ENCODE measurements around the gene ADAM22.

DNA sequence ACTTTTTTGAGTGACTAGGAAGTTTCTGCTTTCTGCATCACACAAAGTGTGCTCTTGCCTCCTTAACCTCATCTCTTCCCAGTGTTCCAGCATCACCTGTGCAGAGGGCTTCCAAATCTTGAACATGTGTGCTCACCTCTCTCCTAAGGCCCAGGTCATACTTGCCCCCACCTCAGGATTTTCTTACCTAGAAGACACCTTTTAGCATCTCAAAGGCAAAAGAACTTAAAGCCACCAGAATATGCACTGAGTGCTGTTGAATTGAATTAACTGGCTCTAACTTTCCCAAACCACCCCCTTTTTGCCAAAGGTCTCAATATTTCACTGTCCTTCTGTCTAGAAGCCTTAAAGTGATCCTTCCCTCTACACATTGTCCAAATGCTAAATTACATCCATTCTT is 219.3 kb downstream of the ADAM22 start:
- TF ChIP-seq POLR2A (IDR thresholded peaks at IDR 0.05; ENCODE audit: low read depth, low read length): no peak
- no peak for TF ChIP-seq POLR2AphosphoS5 (IDR thresholded peaks at IDR 0.05; ENCODE audit: low read depth, low read length)
